Body of pancreas (tissue), 4 donors: ENCODE data around the gene MRPS14.

Source experiments
- CTCF ChIP-seq, 7 experiments: fragments of 450-650 bp in 4 of 7; fragments of 200-600 bp in 3 of 7; sonication (generic) in 3 of 7; IDR thresholded peaks; one replicate each; pipeline ENCODE4 v1.5.1; 2016 to 2019; ENCODE audit warnings: antibody characterized with exemption in 7 of 7
- POLR2A ChIP-seq, 3 donors: fragments of 450-650 bp; IDR thresholded peaks; one replicate each; pipeline ENCODE4 v1.6.1; 2016; ENCODE audit warnings: antibody characterized with exemption in 3 of 3, mild to moderate bottlenecking in 2 of 3

- TF ChIP-seq POLR2A (IDR thresholded peaks at IDR 0.05) (no peak), CTCF (IDR thresholded peaks at IDR 0.05) (peak; percentile 25 to 58 (median 55))
These were observed 40.1 kb downstream of the MRPS14 start for GRCh38 chr1:174982971-174983689.
